ES-I3 (cell line): ENCODE results near the gene MTAP.

Experiments used
- H3K36me3 ChIP-seq: 2 replicates; pipeline ENCODE4 v1.6.1; 2013; ENCODE audit warnings: mild to moderate bottlenecking, low read length, control low read depth, moderate library complexity; ENCODE audit not compliant: insufficient read depth
- H3K4me1 ChIP-seq: 2 replicates; pipeline ENCODE4 v1.6.1; 2013; ENCODE audit warnings: mild to moderate bottlenecking, control low read depth, low read length; ENCODE audit not compliant: insufficient read depth
- H3K9ac ChIP-seq: 2 replicates; pipeline ENCODE4 v1.6.1; 2013; ENCODE audit warnings: low read depth, mild to moderate bottlenecking, low read length, moderate library complexity
- H3K9me3 ChIP-seq: 2 replicates; pipeline ENCODE4 v1.6.1; 2013; ENCODE audit warnings: mild to moderate bottlenecking, low read length, moderate library complexity; ENCODE audit not compliant: control insufficient read depth, insufficient read depth

The MTAP gene

GRCh38 chr9:21852754-21853153 lies 50.3 kb downstream of the MTAP start:
- Histone ChIP-seq H3K36me3 (peaks cover 33% of the 10 kb centered on the region), H3K9ac (no peak overlapping the region), H3K9me3 (peaks cover 6% of the 10 kb centered on the region; the same call in 1 of the 2 replicates), H3K4me1 (no peaks in the 10 kb centered on the region)

- no peaks in the 10 kb centered on the region for H3K4me1 ChIP-seq
- peaks cover 28% of the 10 kb centered on the region for H3K36me3 ChIP-seq
- H3K9me3 ChIP-seq = peaks cover 3% of the 10 kb centered on the region; the same call in 1 of the 2 replicates
- no peak overlapping the region for H3K9ac ChIP-seq
Observed at GRCh38 chr9:21853414-21853813, 51.0 kb downstream of the MTAP start.

DNA sequence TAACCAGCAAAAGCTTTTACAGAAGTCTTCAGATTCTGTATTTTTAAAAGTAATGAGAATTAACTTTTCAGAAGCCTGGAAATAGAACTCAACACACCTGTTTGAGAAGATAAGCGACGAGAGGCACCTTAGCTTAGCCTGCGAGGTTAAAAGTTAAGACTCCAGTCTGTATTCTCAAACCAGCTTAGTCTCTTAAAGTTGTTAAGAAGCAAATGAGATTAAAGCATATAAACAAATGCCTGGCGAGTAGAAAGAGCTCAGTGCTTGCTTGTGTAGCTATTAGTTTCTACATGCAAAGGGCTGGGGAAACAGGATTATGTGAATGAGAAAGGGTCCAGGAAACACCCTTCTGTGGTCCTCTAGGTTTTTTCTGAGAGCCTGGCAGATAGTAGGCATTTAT lies 51.7 kb downstream of the MTAP start:
- no peaks in the 10 kb centered on the region for H3K4me1 ChIP-seq
- no peaks in the 10 kb centered on the region for H3K9me3 ChIP-seq
- H3K36me3 ChIP-seq = peaks cover 32% of the 10 kb centered on the region
- no peak overlapping the region for H3K9ac ChIP-seq

GRCh38 chr9:21854594-21854993 lies 52.2 kb downstream of the MTAP start:
- no peak overlapping the region for H3K9ac ChIP-seq
- no peaks in the 10 kb centered on the region for H3K9me3 ChIP-seq
- no peaks in the 10 kb centered on the region for H3K4me1 ChIP-seq
- peaks cover 31% of the 10 kb centered on the region for H3K36me3 ChIP-seq

DNA sequence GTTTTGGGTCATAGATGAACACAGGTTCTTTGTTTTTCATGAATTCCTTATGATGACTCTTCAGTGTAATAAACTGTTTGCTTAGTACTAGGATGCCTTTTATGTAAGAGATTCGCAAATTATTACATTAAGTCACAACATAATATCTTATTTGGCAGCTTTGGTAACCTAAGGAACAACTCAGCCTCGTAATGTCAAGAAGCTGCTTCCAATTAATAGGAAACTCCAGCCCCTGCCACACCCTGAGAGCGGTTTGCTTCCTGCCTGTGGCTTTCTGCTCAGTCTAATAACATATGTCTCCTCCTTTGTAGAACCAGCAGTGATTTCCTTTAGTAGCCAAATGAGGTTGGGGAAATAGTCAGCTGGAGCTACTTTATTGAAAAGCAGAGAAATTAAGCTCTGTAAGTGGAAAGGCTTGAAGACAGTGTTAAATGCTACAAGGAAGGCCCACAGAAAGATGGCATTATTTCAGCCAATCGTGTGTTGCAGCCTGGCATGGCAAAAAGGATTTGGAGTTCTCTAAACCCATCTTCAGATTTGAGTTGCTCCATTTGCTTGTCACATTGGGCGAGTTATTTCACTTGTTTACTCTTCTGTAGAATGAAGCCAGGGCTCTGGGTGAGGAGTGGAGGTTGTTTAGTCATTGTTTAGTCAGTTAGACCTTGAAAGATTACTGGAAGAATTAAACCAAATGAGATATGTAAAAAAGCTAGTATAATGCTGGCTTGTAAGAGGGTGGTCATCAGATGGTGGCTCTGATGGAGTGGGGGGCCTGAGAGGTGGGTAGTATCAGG lies 54.1 kb downstream of the MTAP start:
- Histone ChIP-seq H3K9me3 (no peaks in the 10 kb centered on the region), H3K36me3 (peaks cover 27% of the 10 kb centered on the region), H3K4me1 (no peaks in the 10 kb centered on the region), H3K9ac (no peak overlapping the region)

- no peaks in the 10 kb centered on the region for H3K4me1 ChIP-seq
- H3K9me3 ChIP-seq = no peaks in the 10 kb centered on the region
- peaks cover 18% of the 10 kb centered on the region for H3K36me3 ChIP-seq
- H3K9ac ChIP-seq = no peak overlapping the region
Observed at GRCh38 chr9:21862871-21863270, 60.4 kb downstream of the MTAP start.

DNA sequence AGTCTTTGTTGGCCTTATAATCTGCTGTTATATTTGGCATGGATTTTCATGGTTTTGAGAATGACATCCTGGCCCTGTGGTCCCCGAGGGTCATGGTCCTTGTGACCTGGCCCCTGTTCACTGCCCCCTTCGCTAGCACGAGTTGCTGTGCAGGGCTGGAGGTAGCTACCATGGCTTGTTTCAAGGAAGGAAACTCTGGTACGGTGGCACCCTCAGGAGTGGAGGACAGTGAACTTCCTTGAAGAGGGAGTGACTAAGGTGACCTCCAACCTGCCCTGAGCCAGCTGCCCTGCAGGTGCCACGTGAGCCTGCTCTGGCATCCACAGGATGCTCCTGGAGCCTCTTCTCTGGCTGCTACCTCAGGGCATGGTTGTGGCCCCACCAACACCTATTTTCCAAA lies 62.1 kb downstream of the MTAP start:
- Histone ChIP-seq H3K4me1 (no peaks in the 10 kb centered on the region), H3K36me3 (peaks cover 19% of the 10 kb centered on the region)

GRCh38 chr9:21866302-21866701 lies 63.9 kb downstream of the MTAP start:
- Histone ChIP-seq H3K36me3 (peaks cover 19% of the 10 kb centered on the region), H3K9ac (no peak overlapping the region), H3K9me3 (no peaks in the 10 kb centered on the region), H3K4me1 (no peaks in the 10 kb centered on the region)

More for the DNA sequence above, 62.1 kb downstream of the MTAP start:
- no peaks in the 10 kb centered on the region for H3K9me3 ChIP-seq
- H3K9ac ChIP-seq = no peak overlapping the region

DNA sequence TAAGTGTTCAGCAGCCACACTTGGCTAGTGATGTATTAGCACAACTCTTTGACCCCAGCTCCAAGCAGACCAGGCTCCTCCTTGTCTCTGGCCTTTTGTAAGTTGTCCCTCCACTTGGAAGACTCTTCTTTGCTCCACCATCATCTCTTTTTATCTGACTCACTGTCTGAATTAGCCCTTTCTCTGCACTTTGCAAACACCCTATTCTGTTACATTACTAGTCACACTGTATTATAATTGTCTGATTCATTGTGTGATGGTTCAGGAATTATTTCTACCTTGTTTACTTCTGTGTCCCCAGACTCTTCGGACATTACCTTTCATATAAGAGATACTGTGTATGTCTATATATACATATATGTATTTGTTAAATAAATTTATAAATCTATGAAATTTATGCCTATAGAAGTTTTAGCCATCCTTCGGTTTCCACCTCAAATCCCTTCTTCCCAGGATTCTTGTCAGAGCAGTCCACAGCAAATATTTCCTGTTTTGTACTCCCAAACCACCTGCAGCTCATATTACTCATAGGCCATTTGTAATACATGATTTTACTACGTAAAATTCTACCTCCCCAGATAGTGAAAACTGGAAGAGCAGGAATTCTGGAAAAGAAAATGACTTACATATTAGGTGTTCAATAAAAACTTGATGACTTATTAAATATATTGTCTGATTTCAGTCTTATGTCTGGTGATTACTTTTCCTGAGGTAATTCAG lies 69.0 kb downstream of the MTAP start:
- no peaks in the 10 kb centered on the region; the same call in 1 of the 2 replicates for H3K9me3 ChIP-seq
- H3K36me3 ChIP-seq = peaks cover 8% of the 10 kb centered on the region
- H3K9ac ChIP-seq = no peak overlapping the region
- no peaks in the 10 kb centered on the region for H3K4me1 ChIP-seq

- Histone ChIP-seq H3K9ac (no peak overlapping the region), H3K36me3 (peaks cover 8% of the 10 kb centered on the region)
Observed at GRCh38 chr9:21872696-21873095, 70.3 kb downstream of the MTAP start.

GRCh38 chr9:21873540-21874221 lies 71.2 kb downstream of the MTAP start:
- Histone ChIP-seq H3K9me3 (no peaks in the 10 kb centered on the region; the same call in 1 of the 2 replicates), H3K9ac (no peak overlapping the region), H3K36me3 (peaks cover 5% of the 10 kb centered on the region), H3K4me1 (no peaks in the 10 kb centered on the region)

More at GRCh38 chr9:21872696-21873095, 70.3 kb downstream of the MTAP start:
- Histone ChIP-seq H3K4me1 (no peaks in the 10 kb centered on the region), H3K9me3 (no peaks in the 10 kb centered on the region; the same call in 1 of the 2 replicates)

DNA sequence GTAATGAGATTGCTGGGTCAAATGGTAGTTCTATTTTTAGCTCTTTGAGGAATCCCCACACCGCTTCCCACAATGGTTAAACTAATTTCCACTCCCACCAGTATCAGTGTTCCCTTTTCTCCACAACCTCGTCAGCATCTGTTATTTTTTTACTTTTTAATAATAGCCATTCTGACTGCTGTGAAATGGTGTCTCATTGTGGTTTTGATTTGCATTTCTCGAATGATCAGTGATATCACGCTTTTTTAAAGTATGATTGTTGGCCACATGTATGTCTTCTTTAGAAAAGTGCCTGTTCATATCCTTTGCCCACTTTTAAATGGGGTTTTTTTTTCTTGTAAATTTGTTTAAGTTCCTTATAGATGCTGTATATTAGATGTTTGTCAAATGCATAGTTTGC lies 73.5 kb downstream of the MTAP start:
- Histone ChIP-seq H3K9me3 (no peaks in the 10 kb centered on the region; the same call in 1 of the 2 replicates), H3K4me1 (no peaks in the 10 kb centered on the region), H3K36me3 (peaks cover 3% of the 10 kb centered on the region), H3K9ac (no peak overlapping the region)

DNA sequence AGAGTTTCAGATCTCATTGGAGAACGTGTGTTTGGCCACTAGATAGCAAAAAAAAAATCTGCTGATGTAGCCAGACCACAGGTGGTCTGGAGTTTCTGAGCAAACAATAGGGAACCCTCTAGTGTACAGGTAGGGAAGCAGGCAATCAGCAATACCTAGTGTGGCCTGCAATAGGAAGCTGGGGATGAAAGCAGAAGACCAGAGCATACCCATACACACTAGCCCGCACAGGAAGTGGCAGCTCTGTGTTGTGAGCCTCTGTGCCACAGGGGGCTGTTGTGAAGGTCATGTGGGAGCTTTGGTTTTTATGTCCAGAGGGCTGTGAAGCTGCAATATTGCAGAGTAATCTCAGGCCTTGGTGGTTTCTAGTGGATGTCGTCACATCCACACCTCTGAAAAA lies 81.2 kb downstream of the MTAP start:
- peaks cover 6% of the 10 kb centered on the region for H3K9me3 ChIP-seq
- peaks cover 3% of the 10 kb centered on the region for H3K36me3 ChIP-seq
- no peak overlapping the region for H3K9ac ChIP-seq
- H3K4me1 ChIP-seq = no peaks in the 10 kb centered on the region

GRCh38 chr9:21889673-21890072 lies 87.2 kb downstream of the MTAP start:
- no peaks in the 10 kb centered on the region for H3K4me1 ChIP-seq
- no peak overlapping the region for H3K9ac ChIP-seq
- H3K36me3 ChIP-seq = no peaks in the 10 kb centered on the region; the same call in none of the 2 replicates
- H3K9me3 ChIP-seq = peaks cover 26% of the 10 kb centered on the region
